ENCODE data around the gene ITIH1.

Gene ITIH1

GRCh38 chr3:52820736-52821135 is 43.3 kb downstream of the ITIH1 start:
- peak; percentile 36 for DNase-seq

- no peak for DNase-seq
These were observed 45.0 kb downstream of the ITIH1 start for GRCh38 chr3:52822363-52822762.

GRCh38 chr3:52824037-52824436 is 46.6 kb downstream of the ITIH1 start:
- DNase-seq, result no peak

- no peak for DNase-seq
These were observed 50.0 kb downstream of the ITIH1 start for GRCh38 chr3:52827441-52827840.

GRCh38 chr3:52827866-52828376 is 50.5 kb downstream of the ITIH1 start:
- DNase-seq, result no peak

- DNase-seq, result no peak
These were observed 52.1 kb downstream of the ITIH1 start for GRCh38 chr3:52829482-52829881.

- DNase-seq, result no peak
These were observed 52.6 kb downstream of the ITIH1 start for GRCh38 chr3:52829906-52830463.

- no peak for DNase-seq
These were observed 53.3 kb downstream of the ITIH1 start, which contains the start of gene ITIH4 for GRCh38 chr3:52830535-52831258. Gene ITIH4, minus strand, starts transcription at chr3:52830672. Its CDS starts 30 bp downstream, at chr3:52830642.

GRCh38 chr3:52831500-52832301 is 54.3 kb downstream of the ITIH1 start:
- DNase-seq, result no peak

GRCh38 chr3:52833202-52833601 is 55.8 kb downstream of the ITIH1 start:
- no peak for DNase-seq

- no peak for DNase-seq
These were observed 57.6 kb downstream of the ITIH1 start, which contains the start of gene MUSTN1 for GRCh38 chr3:52834871-52835501. Gene MUSTN1, minus strand, starts transcription at chr3:52835019. Its CDS starts 71 bp downstream, at chr3:52834948.

- no peak for DNase-seq
These were observed 58.5 kb downstream of the ITIH1 start for GRCh38 chr3:52835766-52836470.

- no peak for DNase-seq
These were observed 59.1 kb downstream of the ITIH1 start for GRCh38 chr3:52836471-52836845.

- DNase-seq, result no peak
These were observed 59.6 kb downstream of the ITIH1 start for GRCh38 chr3:52836986-52837385.

- peak; percentile 52 for DNase-seq
These were observed 61.3 kb downstream of the ITIH1 start for GRCh38 chr3:52838561-52839267.

GRCh38 chr3:52839268-52839575 is 61.8 kb downstream of the ITIH1 start:
- no peak for DNase-seq

GRCh38 chr3:52839892-52840545 is 62.6 kb downstream of the ITIH1 start:
- DNase-seq, result no peak

GRCh38 chr3:52841211-52841980 is 64.0 kb downstream of the ITIH1 start:
- DNase-seq, result no peak
